Measurements from ENCODE around the gene NPHS1. TPM values are rescaled to one million over a fixed set of nuclear protein-coding genes. Genes with fewer than 3 reads are reported as not detected.

Gene NPHS1
- total and polyA plus RNA-seq, 2 donors from 2014 or later: 0.25 to 39.7 TPM

DNA sequence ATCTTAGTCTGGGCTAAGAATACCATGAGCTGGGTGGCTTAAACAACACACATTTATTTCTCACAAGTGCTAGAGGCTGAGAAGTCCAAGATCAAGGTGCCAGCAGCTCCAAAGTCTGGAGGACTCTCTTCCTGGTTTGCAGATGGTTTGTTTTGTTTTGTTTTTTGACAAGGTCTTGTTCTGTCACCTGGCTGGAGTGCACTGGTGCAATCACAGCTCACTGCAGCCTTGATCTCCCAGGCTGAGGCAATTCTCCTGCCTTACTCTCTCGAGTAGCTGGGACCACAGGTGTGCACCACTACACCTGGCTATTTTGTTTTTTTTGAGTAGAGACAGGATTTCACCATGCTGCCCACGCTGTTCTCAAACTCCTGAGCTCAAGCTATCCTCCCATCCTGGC is 31.6 kb upstream of the NPHS1 start:
- H3K9me3 ChIP-seq (ENCODE audit: control insufficient read depth in 2 of 3, insufficient read depth in 1 of 3, low read length in 3 of 3): no peaks in the 10 kb centered on the region
- H3K4me1 ChIP-seq (ENCODE audit: control insufficient read depth in 2 of 3, insufficient read depth in 2 of 3, low read depth in 1 of 3, low read length in 3 of 3): no peaks in the 10 kb centered on the region
- no peaks in the 10 kb centered on the region for H3K27me3 ChIP-seq (ENCODE audit: control insufficient read depth, insufficient read depth, low read length)
- H3K4me3 ChIP-seq (ENCODE audit: low read length in 3 of 3): no peak overlapping the region
- no peak for DNase-seq
- TF ChIP-seq, protein P1, sequence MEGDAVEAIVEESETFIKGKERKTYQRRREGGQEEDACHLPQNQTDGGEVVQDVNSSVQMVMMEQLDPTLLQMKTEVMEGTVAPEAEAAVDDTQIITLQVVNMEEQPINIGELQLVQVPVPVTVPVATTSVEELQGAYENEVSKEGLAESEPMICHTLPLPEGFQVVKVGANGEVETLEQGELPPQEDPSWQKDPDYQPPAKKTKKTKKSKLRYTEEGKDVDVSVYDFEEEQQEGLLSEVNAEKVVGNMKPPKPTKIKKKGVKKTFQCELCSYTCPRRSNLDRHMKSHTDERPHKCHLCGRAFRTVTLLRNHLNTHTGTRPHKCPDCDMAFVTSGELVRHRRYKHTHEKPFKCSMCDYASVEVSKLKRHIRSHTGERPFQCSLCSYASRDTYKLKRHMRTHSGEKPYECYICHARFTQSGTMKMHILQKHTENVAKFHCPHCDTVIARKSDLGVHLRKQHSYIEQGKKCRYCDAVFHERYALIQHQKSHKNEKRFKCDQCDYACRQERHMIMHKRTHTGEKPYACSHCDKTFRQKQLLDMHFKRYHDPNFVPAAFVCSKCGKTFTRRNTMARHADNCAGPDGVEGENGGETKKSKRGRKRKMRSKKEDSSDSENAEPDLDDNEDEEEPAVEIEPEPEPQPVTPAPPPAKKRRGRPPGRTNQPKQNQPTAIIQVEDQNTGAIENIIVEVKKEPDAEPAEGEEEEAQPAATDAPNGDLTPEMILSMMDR (IDR thresholded peaks at IDR 0.05; ENCODE audit: borderline replicate concordance, extremely low read depth, insufficient read depth): no peak
- H3K9ac ChIP-seq (ENCODE audit: low read length in 3 of 3): no peak overlapping the region
- no peak overlapping the region for H3K27ac ChIP-seq (ENCODE audit: low read depth in 2 of 2, low read length in 2 of 2)
- FAIRE-seq: no peak
- intact Hi-C loops (cut with DNase I): loop anchor here (5.0 kb wide), 1 partner anchor 48 kb away; no protein-coding TSS in a partner anchor
- H3K36me3 ChIP-seq (ENCODE audit: control insufficient read depth in 2 of 3, insufficient read depth in 3 of 3, low read length in 3 of 3): peaks cover 0 to 9% (median 3%) of the 10 kb centered on the region in 3 donors

- no peak overlapping the region for H3K9ac ChIP-seq (ENCODE audit: low read length in 3 of 3)
These were observed 30.0 kb upstream of the NPHS1 start for GRCh38 chr19:35882114-35882832.

DNA sequence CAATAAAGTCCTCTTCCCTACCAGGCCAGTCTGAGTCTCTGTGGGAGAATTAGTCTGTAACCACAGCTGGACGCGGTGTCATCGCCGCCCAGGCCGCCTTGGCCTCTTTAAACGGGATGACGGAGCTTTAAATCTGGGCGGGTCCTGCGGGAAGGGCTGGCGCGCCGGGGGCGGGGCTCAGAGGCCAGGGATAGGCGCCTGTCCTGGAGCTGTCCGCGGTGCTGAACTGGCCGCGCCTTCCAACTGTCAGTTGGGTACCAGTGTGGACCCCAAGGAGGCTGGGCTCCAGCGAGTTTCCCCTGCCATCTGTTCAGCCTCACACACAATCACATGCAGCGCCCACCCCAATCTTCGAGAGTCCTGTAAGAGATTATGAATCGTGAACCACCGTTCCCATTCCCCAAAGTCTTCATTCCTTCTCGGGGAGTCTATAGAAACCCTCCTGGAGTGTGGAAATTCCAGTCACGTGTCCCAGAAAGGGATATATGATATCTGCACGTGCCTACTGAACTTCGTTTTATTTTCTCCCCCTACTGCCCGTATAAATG is 27.5 kb upstream of the NPHS1 start:
- Histone ChIP-seq H3K27me3 (ENCODE audit: control insufficient read depth, insufficient read depth, low read length) (no peaks in the 10 kb centered on the region), H3K4me3 (ENCODE audit: low read length in 3 of 3) (no peak overlapping the region), H3K36me3 (ENCODE audit: control insufficient read depth in 2 of 3, insufficient read depth in 3 of 3, low read length in 3 of 3) (no peaks in the 10 kb centered on the region), H3K27ac (ENCODE audit: low read depth in 2 of 2, low read length in 2 of 2) (no peak overlapping the region), H3K4me1 (ENCODE audit: control insufficient read depth in 2 of 3, insufficient read depth in 2 of 3, low read depth in 1 of 3, low read length in 3 of 3) (no peaks in the 10 kb centered on the region), H3K9ac (ENCODE audit: low read length in 3 of 3) (no peak overlapping the region), H3K9me3 (ENCODE audit: control insufficient read depth in 2 of 3, insufficient read depth in 1 of 3, low read length in 3 of 3) (no peaks in the 10 kb centered on the region)
- FAIRE-seq (no peak), DNase-seq (peak; percentile 91 to 96 (median 94))
- TF ChIP-seq, protein P1 (IDR thresholded peaks at IDR 0.05; ENCODE audit: borderline replicate concordance, extremely low read depth, insufficient read depth): no peak
- intact Hi-C loops (cut with DNase I): loop anchor here (5.0 kb wide), 1 partner anchor 52 kb away; no protein-coding TSS in a partner anchor

More at GRCh38 chr19:35882114-35882832, 30.0 kb upstream of the NPHS1 start:
- H3K36me3 ChIP-seq (ENCODE audit: control insufficient read depth in 2 of 3, insufficient read depth in 3 of 3, low read length in 3 of 3): no peaks in the 10 kb centered on the region
- H3K4me3 ChIP-seq (ENCODE audit: low read length in 3 of 3): no peak overlapping the region
- FAIRE-seq (peak; percentile 92), DNase-seq (peak in 3 of 5 donors; percentile 65 to 87 (median 77))
- no peaks in the 10 kb centered on the region for H3K4me1 ChIP-seq (ENCODE audit: control insufficient read depth in 2 of 3, insufficient read depth in 2 of 3, low read depth in 1 of 3, low read length in 3 of 3)
- no peaks in the 10 kb centered on the region for H3K27me3 ChIP-seq (ENCODE audit: control insufficient read depth, insufficient read depth, low read length)
- intact Hi-C loops (cut with DNase I): loop anchor here (5.0 kb wide), 1 partner anchor 50 kb away; no protein-coding TSS in a partner anchor
- H3K27ac ChIP-seq (ENCODE audit: low read depth in 2 of 2, low read length in 2 of 2): no peak overlapping the region
- no peaks in the 10 kb centered on the region for H3K9me3 ChIP-seq (ENCODE audit: control insufficient read depth in 2 of 3, insufficient read depth in 1 of 3, low read length in 3 of 3)
- TF ChIP-seq, protein P1 (IDR thresholded peaks at IDR 0.05; ENCODE audit: borderline replicate concordance, extremely low read depth, insufficient read depth): peak; percentile 58

All from kidney (tissue), 14 donors.